BLaER1 treated with 17β-estradiol and CSF1 and Interleukin-3, amounts not matched to agents 10 nM and 100 nM (cell line): Measurements from ENCODE around the gene FHOD1.

Experiments used
- H3K27ac ChIP-seq, 11 experiments: shearing (Covaris generic); formaldehyde crosslinking; 2 replicates each; pipeline ENCODE4 v1.8.1; 2022
- H3K27me3 ChIP-seq, 11 experiments: shearing (Covaris generic); formaldehyde crosslinking; 2 replicates each; pipeline ENCODE4 v1.8.1; 2022
- H3K36me3 ChIP-seq, 11 experiments: shearing (Covaris generic); formaldehyde crosslinking; 2 replicates each; pipeline ENCODE4 v1.8.1; 2022
- H3K4me1 ChIP-seq, 10 experiments: shearing (Covaris generic); formaldehyde crosslinking; 2 replicates each; pipeline ENCODE4 v1.8.1; 2022
- H3K4me2 ChIP-seq, 11 experiments: shearing (Covaris generic); formaldehyde crosslinking; 2 replicates each; pipeline ENCODE4 v1.8.1; 2022
- H3K4me3 ChIP-seq, 10 experiments: shearing (Covaris generic); formaldehyde crosslinking; 2 replicates each; pipeline ENCODE4 v1.8.1; 2022
- H3K9ac ChIP-seq, 11 experiments: shearing (Covaris generic); formaldehyde crosslinking; 2 replicates each; pipeline ENCODE4 v1.8.1; 2022
- H3K9me3 ChIP-seq, 11 experiments: shearing (Covaris generic); formaldehyde crosslinking; replicated peaks in 1 of 11; 2 replicates each; pipeline ENCODE4 v1.8.1; 2022
- H4K20me1 ChIP-seq, 11 experiments: shearing (Covaris generic); formaldehyde crosslinking; 2 replicates each; pipeline ENCODE4 v1.8.1; 2022
- Cebpa-rat ChIP-seq, 11 experiments: shearing (Covaris generic); IDR thresholded peaks; 2 replicates each; pipeline ENCODE4 v1.8.1; 2022

FHOD1 gene

GRCh38 chr16:67256701-67257230, 9.5 kb upstream of the FHOD1 start:
- Histone ChIP-seq H3K27me3 (no peaks in the 10 kb centered on the region), H3K9me3 (no peaks in the 10 kb centered on the region), H3K9ac (no peak overlapping the region), H3K27ac (no peak overlapping the region), H3K4me2 (no peak overlapping the region), H3K4me1 (peaks cover 4 to 22% (median 16%) of the 10 kb centered on the region in 10 experiments; a peak in 13 of 20 replicates), H3K4me3 (no peak overlapping the region), H3K36me3 (no peaks in the 10 kb centered on the region), H4K20me1 (peaks cover 0 to 6% (median 0%) of the 10 kb centered on the region in 11 experiments; a peak in 1 of 22 replicates)
- no peak for TF ChIP-seq Cebpa-rat (IDR thresholded peaks at IDR 0.05)

- no peak overlapping the region for H3K27ac ChIP-seq
- H3K27me3 ChIP-seq: peaks cover 0 to 4% (median 1%) of the 10 kb centered on the region in 11 experiments; a peak in 13 of 22 replicates
- H3K9ac ChIP-seq: no peak overlapping the region
- H4K20me1 ChIP-seq: peaks cover 0 to 6% (median 0%) of the 10 kb centered on the region in 11 experiments; a peak in 1 of 22 replicates
- H3K4me1 ChIP-seq: peaks cover 4 to 21% (median 12%) of the 10 kb centered on the region in 10 experiments; a peak in 15 of 20 replicates
- no peak overlapping the region for H3K4me3 ChIP-seq
- peak overlapping the region in 2 of 11 experiments; percentile 23 to 27; a peak in 3 of 22 replicates for H3K4me2 ChIP-seq
- H3K9me3 ChIP-seq: no peaks in the 10 kb centered on the region
- H3K36me3 ChIP-seq: no peaks in the 10 kb centered on the region
- TF ChIP-seq Cebpa-rat (IDR thresholded peaks at IDR 0.05): no peak
Measured at GRCh38 chr16:67255553-67256221, 8.4 kb upstream of the FHOD1 start.

- no peaks in the 10 kb centered on the region for H3K9me3 ChIP-seq
- no peaks in the 10 kb centered on the region for H3K36me3 ChIP-seq
- peaks cover 5 to 11% (median 8%) of the 10 kb centered on the region in 11 experiments for H3K27me3 ChIP-seq
- no peak overlapping the region; a peak in 2 of 22 replicates for H3K4me2 ChIP-seq
- TF ChIP-seq Cebpa-rat (IDR thresholded peaks at IDR 0.05): no peak
- H3K9ac ChIP-seq: no peak overlapping the region
- H3K27ac ChIP-seq: no peak overlapping the region
- no peak overlapping the region for H3K4me3 ChIP-seq
- peaks cover 0 to 7% (median 0%) of the 10 kb centered on the region in 11 experiments; a peak in 1 of 22 replicates for H4K20me1 ChIP-seq
- peaks cover 4 to 24% (median 14%) of the 10 kb centered on the region in 10 experiments; a peak in 18 of 20 replicates for H3K4me1 ChIP-seq
Measured at GRCh38 chr16:67254801-67255552, 7.7 kb upstream of the FHOD1 start.

GRCh38 chr16:67252609-67253497, 5.6 kb upstream of the FHOD1 start:
- Histone ChIP-seq H3K4me3 (no peak overlapping the region), H3K4me1 (peaks cover 18 to 45% (median 35%) of the 10 kb centered on the region in 10 experiments), H3K27ac (no peak overlapping the region), H4K20me1 (peaks cover 0 to 14% (median 0%) of the 10 kb centered on the region in 11 experiments; a peak in 2 of 22 replicates), H3K36me3 (no peaks in the 10 kb centered on the region), H3K9me3 (no peaks in the 10 kb centered on the region), H3K27me3 (peaks cover 23 to 32% (median 29%) of the 10 kb centered on the region in 11 experiments), H3K4me2 (peak overlapping the region in 4 of 11 experiments; percentile 3 to 30 (median 18); a peak in 4 of 22 replicates), H3K9ac (no peak overlapping the region)
- TF ChIP-seq Cebpa-rat (IDR thresholded peaks at IDR 0.05): no peak

- no peak overlapping the region for H3K27ac ChIP-seq
- no peaks in the 10 kb centered on the region for H3K9me3 ChIP-seq
- no peaks in the 10 kb centered on the region for H3K36me3 ChIP-seq
- H4K20me1 ChIP-seq: peaks cover 0 to 30% (median 12%) of the 10 kb centered on the region in 11 experiments; a peak in 15 of 22 replicates
- peak overlapping the region in 10 of 11 experiments; percentile 92 to 100 (median 98); a peak in 19 of 22 replicates for H3K4me2 ChIP-seq
- peaks cover 28 to 64% (median 55%) of the 10 kb centered on the region in 10 experiments for H3K4me1 ChIP-seq
- H3K9ac ChIP-seq: 0 out of 22 replicates have a peak overlapping the region, but pooled peaks of 1 of the 11 experiments have one; percentile 86
- H3K4me3 ChIP-seq: no peak overlapping the region
- peaks cover 23 to 32% (median 29%) of the 10 kb centered on the region in 11 experiments for H3K27me3 ChIP-seq
- TF ChIP-seq Cebpa-rat (IDR thresholded peaks at IDR 0.05): no peak
Measured at GRCh38 chr16:67250045-67250327, 2.7 kb upstream of the FHOD1 start.

GRCh38 chr16:67249178-67250044, 2.1 kb upstream of the FHOD1 start:
- no peaks in the 10 kb centered on the region for H3K36me3 ChIP-seq
- H3K4me2 ChIP-seq: peak overlapping the region; percentile 92 to 100 (median 98)
- H3K9ac ChIP-seq: peak overlapping the region; percentile 66 to 86 (median 74)
- H3K27ac ChIP-seq: peak overlapping the region in 10 of 11 experiments; percentile 10 to 92 (median 41); a peak in 12 of 22 replicates
- H3K9me3 ChIP-seq: no peaks in the 10 kb centered on the region
- H3K4me3 ChIP-seq: peak overlapping the region; percentile 73 to 89 (median 84)
- H4K20me1 ChIP-seq: peaks cover 0 to 35% (median 16%) of the 10 kb centered on the region in 11 experiments; a peak in 15 of 22 replicates
- peaks cover 23 to 32% (median 29%) of the 10 kb centered on the region in 11 experiments for H3K27me3 ChIP-seq
- H3K4me1 ChIP-seq: peaks cover 33 to 69% (median 61%) of the 10 kb centered on the region in 10 experiments
- no peak for TF ChIP-seq Cebpa-rat (IDR thresholded peaks at IDR 0.05)

- Histone ChIP-seq H3K4me3 (peak within 1 kb of the TSS; percentile 73 to 89 (median 84)), H3K9me3 (no peaks in the 10 kb centered on the region), H3K27ac (peak within 1 kb of the TSS in 10 of 11 experiments; percentile 14 to 92 (median 46); a peak in 17 of 22 replicates), H3K4me2 (peak within 1 kb of the TSS; percentile 92 to 100 (median 98)), H4K20me1 (peaks cover 0 to 41% (median 18%) of the 10 kb centered on the region in 11 experiments; a peak in 15 of 22 replicates), H3K9ac (peak within 1 kb of the TSS; percentile 66 to 86 (median 78)), H3K27me3 (peaks cover 23 to 32% (median 29%) of the 10 kb centered on the region in 11 experiments), H3K36me3 (no peaks in the 10 kb centered on the region), H3K4me1 (peaks cover 41 to 76% (median 68%) of the 10 kb centered on the region in 10 experiments)
- no peak for TF ChIP-seq Cebpa-rat (IDR thresholded peaks at IDR 0.05)
Measured at GRCh38 chr16:67248401-67249177, 1.3 kb upstream of the FHOD1 start, which contains the start of gene SLC9A5. SLC9A5 (plus strand) TSS chr16:67248979; CDS start chr16:67249015, 36 bp downstream.
